Ishikawa (cell line): ENCODE results near the gene EML1.

ENCODE experiments used
- CEBPB ChIP-seq: IDR thresholded peaks from 2 replicates; pipeline ENCODE4 v1.6.1; 2012
- CREB1 ChIP-seq: IDR thresholded peaks from 2 replicates; pipeline ENCODE4 v1.6.1; 2012; ENCODE audit warnings: low read depth
- EGR1 ChIP-seq: IDR thresholded peaks from 2 replicates; pipeline ENCODE4 v1.6.1; 2012
- EP300 ChIP-seq: IDR thresholded peaks from 2 replicates; pipeline ENCODE4 v1.6.1; 2012; ENCODE audit warnings: borderline replicate concordance
- FOXM1 ChIP-seq: IDR thresholded peaks from 2 replicates; pipeline ENCODE4 v1.6.1; 2012; ENCODE audit warnings: low read depth, borderline replicate concordance
- MAX ChIP-seq: IDR thresholded peaks from 2 replicates; pipeline ENCODE4 v1.6.1; 2012
- NFIC ChIP-seq: IDR thresholded peaks from 2 replicates; pipeline ENCODE4 v1.6.1; 2012
- RAD21 ChIP-seq: IDR thresholded peaks from 2 replicates; pipeline ENCODE4 v1.6.1; 2012; ENCODE audit warnings: low read depth
- REST ChIP-seq: IDR thresholded peaks from 2 replicates; pipeline ENCODE4 v1.6.1; 2012; ENCODE audit warnings: low read depth, mild to moderate bottlenecking
- TAF1 ChIP-seq: IDR thresholded peaks from 2 replicates; pipeline ENCODE4 v1.6.1; 2012; ENCODE audit warnings: low read depth, mild to moderate bottlenecking
- TCF12 ChIP-seq: IDR thresholded peaks from 2 replicates; pipeline ENCODE4 v1.6.1; 2012; ENCODE audit warnings: low read depth
- TEAD4 ChIP-seq: IDR thresholded peaks from 2 replicates; pipeline ENCODE4 v1.6.1; 2012
- USF1 ChIP-seq: IDR thresholded peaks from 2 replicates; pipeline ENCODE4 v1.6.1; 2012
- YY1 ChIP-seq: IDR thresholded peaks from 2 replicates; pipeline ENCODE4 v1.6.1; 2012; ENCODE audit warnings: low read depth
- ZBTB7A ChIP-seq: IDR thresholded peaks from 2 replicates; pipeline ENCODE4 v1.6.1; 2012; ENCODE audit warnings: low read depth

EML1 gene

DNA sequence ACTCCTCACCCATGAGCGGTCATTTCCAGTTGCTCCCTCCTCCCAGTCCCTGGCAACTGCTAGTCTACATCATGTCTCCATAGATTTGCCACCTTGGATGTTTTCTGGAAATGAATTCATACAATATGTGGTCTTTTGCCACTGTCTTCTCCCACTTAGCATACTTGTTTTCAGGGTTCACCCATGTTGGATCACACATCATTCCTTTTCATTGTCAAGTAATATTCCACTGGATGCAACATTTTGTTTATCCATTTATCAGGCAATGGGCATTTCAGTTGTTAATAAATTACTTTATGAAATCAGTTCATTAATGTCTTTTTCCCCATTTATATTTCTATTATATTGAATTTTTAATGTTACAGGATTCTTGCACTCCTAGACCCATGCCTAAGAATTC, 64.3 kb downstream of the EML1 start:
- TF ChIP-seq ZBTB7A (no peak), YY1 (no peak)

- TF ChIP-seq TAF1 (no peak), EP300 (no peak), REST (no peak), TEAD4 (no peak), MAX (no peak), USF1 (no peak), ZBTB7A (no peak), YY1 (no peak), RAD21 (no peak), TCF12 (no peak), NFIC (no peak)
Observed at GRCh38 chr14:99860219-99860618, 67.0 kb downstream of the EML1 start.

- TF ChIP-seq MAX = no peak
- no peak for TF ChIP-seq CREB1
- TF ChIP-seq TCF12 = no peak
- TF ChIP-seq FOXM1 = no peak
- no peak for TF ChIP-seq REST
- TF ChIP-seq EP300 = no peak
- no peak for TF ChIP-seq EGR1
- TF ChIP-seq USF1 = no peak
- no peak for TF ChIP-seq CEBPB
- no peak for TF ChIP-seq ZBTB7A
- no peak for TF ChIP-seq TEAD4
- no peak for TF ChIP-seq TAF1
- no peak for TF ChIP-seq YY1
- TF ChIP-seq RAD21 = no peak
- TF ChIP-seq NFIC = no peak
Observed at GRCh38 chr14:99862136-99862535, 68.9 kb downstream of the EML1 start.

DNA sequence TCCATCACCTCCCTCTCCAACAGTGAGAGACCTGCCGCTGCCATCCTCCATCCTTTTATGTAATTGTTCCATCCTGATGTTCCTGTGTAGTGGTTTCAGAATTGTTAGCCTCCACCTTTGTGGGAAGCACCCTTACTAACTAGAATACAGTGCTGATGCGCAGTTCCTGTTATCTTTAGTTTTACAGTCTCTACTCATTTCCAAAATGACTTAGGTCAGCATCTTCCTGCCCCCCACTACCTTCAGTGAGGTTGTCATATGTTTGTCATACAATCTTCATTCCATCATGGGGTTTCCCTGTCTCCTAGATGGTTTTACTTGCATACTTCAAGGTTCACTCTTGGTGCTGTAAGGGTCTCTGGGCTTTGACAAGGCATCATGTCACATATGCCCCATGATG, 69.8 kb downstream of the EML1 start:
- TF ChIP-seq YY1 = no peak
- no peak for TF ChIP-seq REST
- no peak for TF ChIP-seq MAX

- no peak for TF ChIP-seq REST
- TF ChIP-seq FOXM1 = no peak
- no peak for TF ChIP-seq TCF12
- TF ChIP-seq USF1 = no peak
- TF ChIP-seq NFIC = no peak
Observed at GRCh38 chr14:99865408-99865807, 72.2 kb downstream of the EML1 start.
